GM12878 (cell line): ENCODE measurements around the gene RMI2. TPM values are rescaled to one million over a fixed set of nuclear protein-coding genes. Genes with fewer than 3 reads are reported as not detected.

Source experiments
- ATAC-seq: fragments of 200-7000 bp; cut with Tn5 transposase; 3 replicates; pipeline ENCODE4 v1.9.1; 2020; ENCODE audit warnings: mild to moderate bottlenecking, moderate library complexity
- BruUV-seq: library from RNA; stranded (reverse); fragments of 400-500 nt; replicated peaks from 2 replicates; lab custom pipeline; 2021; lab: Mats Ljungman, UMichigan
- CTCF ChIA-PET: fragments of 300-600 bp; sonication (Branson Sonifier 250); formaldehyde crosslinking; extraction: SDS; loops from one replicate; lab custom pipeline; 2021; ENCODE audit warnings: inconsistent platforms; lab: Yijun Ruan, JAX
- POLR2A ChIA-PET: fragments of 350-600 bp; formaldehyde crosslinking; extraction: SDS; loops from one replicate; lab custom pipeline; 2021; ENCODE audit warnings: inconsistent platforms; lab: Charles Lee
- RAD21 ChIA-PET: fragments of 300-600 bp; sonication (Branson Sonifier 250); formaldehyde crosslinking; loops from one replicate; lab custom pipeline; 2023; ENCODE audit warnings: antibody characterized with exemption; ENCODE audit not compliant: unreplicated experiment; lab: Charles Lee
- SMC1A ChIA-PET: fragments of 300-600 bp; sonication (Branson Sonifier 250); formaldehyde crosslinking; loops from one replicate; lab custom pipeline; 2023; ENCODE audit not compliant: unreplicated experiment, uncharacterized antibody; lab: Charles Lee
- DNase-seq: peaks from one replicate; pipeline ENCODE4 v3.0.0-alpha.2; 2011; ENCODE audit warnings: low read depth, low spot score
- FAIRE-seq: peaks from 3 replicates; lab custom pipeline; 2011; peaks lifted over from hg19 to GRCh38; lab: Jason Lieb, UNC
- H2AFZ ChIP-seq: 2 replicates; pipeline ENCODE4 v1.6.0; 2011; ENCODE audit warnings: low read depth, low read length, control low read depth; ENCODE audit not compliant: control insufficient read depth
- H3K27ac ChIP-seq: 2 replicates; pipeline ENCODE4 v1.5.1; 2011; ENCODE audit warnings: control low read depth; ENCODE audit not compliant: control insufficient read depth, insufficient read depth
- H3K27me3 ChIP-seq, 2 experiments: replicated peaks in 1 of 2; 2 replicates each; pipeline versions ENCODE4 v1.6.0 to v1.6.1; 2011; ENCODE audit warnings: low read length in 1 of 2; ENCODE audit not compliant: control insufficient read depth in 2 of 2, insufficient read depth in 2 of 2
- H3K36me3 ChIP-seq, 2 experiments: 2 replicates each; pipeline ENCODE4 v1.5.1; 2011; ENCODE audit warnings: low read length in 1 of 2; ENCODE audit not compliant: control insufficient read depth in 2 of 2, insufficient read depth in 2 of 2
- H3K4me1 ChIP-seq: 2 replicates; pipeline ENCODE4 v1.6.1; 2011; ENCODE audit warnings: mild to moderate bottlenecking, low read length, moderate library complexity, mixed read lengths; ENCODE audit not compliant: control insufficient read depth, insufficient read depth
- H3K4me2 ChIP-seq: 2 replicates; pipeline ENCODE4 v1.6.0; 2011; ENCODE audit warnings: control low read depth; ENCODE audit not compliant: control insufficient read depth, insufficient read depth
- H3K4me3 ChIP-seq: fragments of 200-600 bp; sonication (generic); 2 replicates; pipeline ENCODE4 v1.5.1; 2016
- H3K79me2 ChIP-seq: 2 replicates; pipeline ENCODE4 v1.6.0; 2011; ENCODE audit warnings: low read length; ENCODE audit not compliant: control insufficient read depth, insufficient read depth
- H3K9ac ChIP-seq: 2 replicates; pipeline ENCODE4 v1.8.0; 2011; ENCODE audit warnings: low read length, control low read depth, mixed read lengths; ENCODE audit not compliant: control insufficient read depth, insufficient read depth
- H3K9me3 ChIP-seq: replicated peaks from 3 replicates; pipeline ENCODE4 v1.5.1; 2011; ENCODE audit warnings: mild to moderate bottlenecking, low read length; ENCODE audit not compliant: control insufficient read depth, insufficient read depth
- H4K20me1 ChIP-seq: 2 replicates; pipeline ENCODE4 v1.6.0; 2011; ENCODE audit not compliant: control insufficient read depth, insufficient read depth
- BMI1 ChIP-seq: fragments of 450-650 bp; IDR thresholded peaks from 2 replicates; pipeline ENCODE4 v1.6.1; 2016; ENCODE audit warnings: mild to moderate bottlenecking, moderate library complexity, borderline replicate concordance
- EGR1 ChIP-seq, 2 experiments: IDR thresholded peaks; 1 replicate in 1 of 2; 2 replicates in 1 of 2; pipeline ENCODE4 v1.6.1; 2011 to 2012; ENCODE audit warnings: low read depth in 2 of 2, low read length in 2 of 2, borderline replicate concordance in 1 of 2, mild to moderate bottlenecking in 1 of 2, moderate library complexity in 1 of 2
- NR2F1 ChIP-seq: fragments of 450-650 bp; conservative IDR thresholded peaks from 2 replicates; pipeline ENCODE4 v1.6.1; 2017; ENCODE audit warnings: mild to moderate bottlenecking
- PKNOX1 ChIP-seq: fragments of 450-650 bp; IDR thresholded peaks from 2 replicates; pipeline ENCODE4 v1.6.1; 2016; ENCODE audit warnings: mild to moderate bottlenecking
- RBBP5 ChIP-seq: fragments of 200-600 bp; sonication (generic); conservative IDR thresholded peaks from 2 replicates; pipeline ENCODE4 v1.6.1; 2016
- ZBTB40 ChIP-seq: fragments of 450-650 bp; IDR thresholded peaks from 2 replicates; pipeline ENCODE4 v1.6.1; 2016; ENCODE audit warnings: mild to moderate bottlenecking, moderate library complexity, borderline replicate concordance
- WGBS: methylation state at CpG from one replicate; pipeline ENCODE4 v1.1.6; 2016; ENCODE audit warnings: low lambda C conversion rate; ENCODE audit not compliant: insufficient replicate concordance, insufficient coverage; ENCODE audit errors: missing lambda C conversion rate; 5-methylcytosine and 5-hydroxymethylcytosine counted together
- in situ Hi-C: fragments of 300-500 bp; cut with MboI; formaldehyde crosslinking; loops from 9 replicates; pipeline ENCODE4 v1.14.3; 2018; ENCODE audit warnings: mixed read lengths
- intact Hi-C: fragments of 100-400 bp; cut with micrococcal nuclease; formaldehyde crosslinking; loops from one replicate; pipeline ENCODE4 v1.14.2; 2022; ENCODE audit not compliant: unreplicated experiment
- polyA plus RNA-seq, 11 experiments: library from polyadenylated mRNA; depleted of rRNA in 4 of 11; unstranded in 6 of 11; stranded (reverse) in 5 of 11; fragments of >200 nt; fragmentation: Nextera tagmentation in 4 of 11; fragmentation: Illumina TruSeq in 1 of 11; extraction: Ambion mirVana in 4 of 11; extraction: Trizol in 1 of 11; gene quantifications; 1 replicate in 1 of 11; 2 replicates in 10 of 11; pipeline versions ENCODE4 v1.2.1 to v1.2.3, GENCODE V29; 2011 to 2016; ENCODE audit warnings: inconsistent platforms in 2 of 11, missing spikeins in 2 of 11, low read depth in 1 of 11
- total RNA-seq, 4 experiments: library from RNA; depleted of rRNA in 3 of 4; stranded (reverse); fragments of >200 nt in 3 of 4; fragmentation: Illumina TruSeq in 1 of 4; extraction: Trizol in 1 of 4; gene quantifications; 2 replicates each; pipeline versions ENCODE4 v1.2.1 to v1.2.3, GENCODE V29; 2013 to 2021

RMI2 gene
- total and polyA plus RNA-seq, 10 of the 15 experiments (the other 5 are each of a cell fraction or from before 2014, with no cell fraction given) = 9.6 to 68.8 (median 32.1) TPM

GRCh38 chr16:11359370-11359769 is 14.1 kb downstream of the RMI2 start:
- H3K4me2 ChIP-seq = no peak overlapping the region
- FAIRE-seq (no peak), ATAC-seq (no peak), DNase-seq (no peak)
- 95% methylated on average over 5 of the region's 5 CpGs for WGBS
- H3K79me2 ChIP-seq = peaks cover 2% of the 10 kb centered on the region; the same call in 1 of the 2 replicates
- ChIA-PET CTCF (interaction anchor here (0.6 to 8.6 kb wide), 7 partner anchors 13 to 417 kb away, joined by 3 to 170 read pairs (median 4); partner anchors contain the start of genes DEXI and SOCS1), RAD21 (interaction anchor here (2.0 to 11.3 kb wide), 7 partner anchors 12 to 394 kb away, joined by 7 to 243 read pairs (median 37); partner anchors contain the start of gene SOCS1), SMC1A (interaction anchor here (1.0 to 9.5 kb wide), 12 partner anchors 11 to 395 kb away, joined by 3 to 104 read pairs (median 10); no protein-coding TSS in a partner anchor), POLR2A (interaction anchor here (0.6 to 2.6 kb wide), 7 partner anchors 11 to 401 kb away, joined by 3 to 10 read pairs (median 6); partner anchors contain the start of gene SOCS1)
- H3K27me3 ChIP-seq = no peaks in the 10 kb centered on the region
- no peaks in the 10 kb centered on the region for H4K20me1 ChIP-seq
- H2AFZ ChIP-seq = no peak overlapping the region
- in situ Hi-C loops = no loop called here
- TF ChIP-seq PKNOX1 (no peak), ZBTB40 (no peak), RBBP5 (no peak), EGR1 (IDR thresholded peaks at IDR 0.05; ENCODE audit: borderline replicate concordance in 1 of 2, low read depth in 2 of 2, low read length in 2 of 2) (no peak), BMI1 (no peak), NR2F1 (no peak)
- H3K4me3 ChIP-seq = no peak overlapping the region
- H3K9ac ChIP-seq = no peak overlapping the region
- H3K9me3 ChIP-seq = no peaks in the 10 kb centered on the region
- H3K27ac ChIP-seq = no peak overlapping the region
- H3K4me1 ChIP-seq = peaks cover 51% of the 10 kb centered on the region
- intact Hi-C loops = loop anchor here (10.0 kb wide), 2 partner anchors 255 to 285 kb away; no protein-coding TSS in a partner anchor
- H3K36me3 ChIP-seq = no peaks in the 10 kb centered on the region
- no TSS peak for BruUV-seq
